Ascending aorta (tissue), 2 donors: ENCODE results near the gene MYRFL. TPM values are rescaled to one million over a fixed set of nuclear protein-coding genes. Genes with fewer than 3 reads are reported as not detected.

Experiments
- DNase-seq, 2 donors: peaks; one replicate each; pipeline ENCODE4 v3.0.0-alpha.2; 2019; ENCODE audit warnings: low spot score in 2 of 2
- H3K27ac ChIP-seq, 2 donors: fragments of 200-600 bp; sonication (generic); one replicate each; pipeline ENCODE4 v1.5.1; 2016 to 2017; ENCODE audit warnings: mild to moderate bottlenecking in 1 of 2
- H3K27me3 ChIP-seq: fragments of 200-600 bp; sonication (generic); one replicate; pipeline ENCODE4 v1.5.1; 2017
- H3K36me3 ChIP-seq, 2 donors: fragments of 200-600 bp; sonication (generic); one replicate each; pipeline ENCODE4 v1.5.1; 2016
- H3K4me1 ChIP-seq, 2 donors: fragments of 200-600 bp; sonication (generic); one replicate each; pipeline ENCODE4 v1.5.1; 2016 to 2017; ENCODE audit warnings: mild to moderate bottlenecking in 1 of 2
- H3K4me3 ChIP-seq, 2 donors: fragments of 200-600 bp; sonication (generic); one replicate each; pipeline ENCODE4 v1.5.1; 2016 to 2017; ENCODE audit warnings: mild to moderate bottlenecking in 1 of 2
- H3K9me3 ChIP-seq, 2 donors: fragments of 200-600 bp; sonication (generic); one replicate each; pipeline ENCODE4 v1.5.1; 2016
- intact Hi-C: fragments of 100-400 bp; cut with DNase I; formaldehyde crosslinking; loops from one replicate; pipeline ENCODE4 v1.15.1; 2023
- total RNA-seq: library from RNA; depleted of rRNA; stranded (reverse); fragments of >200 nt; gene quantifications from one replicate; pipeline ENCODE4 v1.1.0, GENCODE V29; 2016
- TF ChIP-seq, protein P1 (sequence below), 3 experiments: fragments of 200-600 bp in 2 of 3; fragments of 450-650 bp in 1 of 3; sonication (generic) in 2 of 3; IDR thresholded peaks; one replicate each; pipeline ENCODE4 v1.5.1; 2016 to 2019; ENCODE audit warnings: antibody characterized with exemption in 3 of 3, mild to moderate bottlenecking in 1 of 3, moderate library complexity in 1 of 3

MYRFL gene
- total RNA-seq, 1 donor from 2014 or later, result not detected

DNA sequence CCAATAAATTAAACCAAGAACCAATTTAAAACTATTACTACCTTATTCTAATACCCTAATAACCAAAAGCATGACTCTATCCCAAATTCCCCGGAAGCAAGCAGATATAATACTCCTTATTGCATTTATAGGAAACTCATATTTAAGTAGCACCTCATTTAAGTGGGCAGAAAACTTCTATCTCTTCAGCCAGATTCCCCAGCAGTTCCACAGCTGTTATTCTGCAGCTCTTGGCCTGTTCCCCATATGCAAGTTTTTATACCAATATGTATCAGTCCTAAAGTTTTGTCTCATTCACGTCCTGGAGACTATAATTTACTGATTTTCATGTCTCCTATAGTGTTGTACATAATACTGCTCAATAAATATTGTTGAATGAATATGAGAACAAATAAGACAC, 106.5 kb downstream of the MYRFL start:
- Histone ChIP-seq H3K4me1 (no peaks in the 10 kb centered on the region), H3K4me3 (no peak overlapping the region), H3K27me3 (no peaks in the 10 kb centered on the region), H3K27ac (no peak overlapping the region), H3K36me3 (no peaks in the 10 kb centered on the region), H3K9me3 (no peaks in the 10 kb centered on the region)
- TF ChIP-seq, protein P1, sequence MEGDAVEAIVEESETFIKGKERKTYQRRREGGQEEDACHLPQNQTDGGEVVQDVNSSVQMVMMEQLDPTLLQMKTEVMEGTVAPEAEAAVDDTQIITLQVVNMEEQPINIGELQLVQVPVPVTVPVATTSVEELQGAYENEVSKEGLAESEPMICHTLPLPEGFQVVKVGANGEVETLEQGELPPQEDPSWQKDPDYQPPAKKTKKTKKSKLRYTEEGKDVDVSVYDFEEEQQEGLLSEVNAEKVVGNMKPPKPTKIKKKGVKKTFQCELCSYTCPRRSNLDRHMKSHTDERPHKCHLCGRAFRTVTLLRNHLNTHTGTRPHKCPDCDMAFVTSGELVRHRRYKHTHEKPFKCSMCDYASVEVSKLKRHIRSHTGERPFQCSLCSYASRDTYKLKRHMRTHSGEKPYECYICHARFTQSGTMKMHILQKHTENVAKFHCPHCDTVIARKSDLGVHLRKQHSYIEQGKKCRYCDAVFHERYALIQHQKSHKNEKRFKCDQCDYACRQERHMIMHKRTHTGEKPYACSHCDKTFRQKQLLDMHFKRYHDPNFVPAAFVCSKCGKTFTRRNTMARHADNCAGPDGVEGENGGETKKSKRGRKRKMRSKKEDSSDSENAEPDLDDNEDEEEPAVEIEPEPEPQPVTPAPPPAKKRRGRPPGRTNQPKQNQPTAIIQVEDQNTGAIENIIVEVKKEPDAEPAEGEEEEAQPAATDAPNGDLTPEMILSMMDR (IDR thresholded peaks at IDR 0.05), result no peak
- DNase-seq, result no peak
- intact Hi-C loops, result no loop called here

DNA sequence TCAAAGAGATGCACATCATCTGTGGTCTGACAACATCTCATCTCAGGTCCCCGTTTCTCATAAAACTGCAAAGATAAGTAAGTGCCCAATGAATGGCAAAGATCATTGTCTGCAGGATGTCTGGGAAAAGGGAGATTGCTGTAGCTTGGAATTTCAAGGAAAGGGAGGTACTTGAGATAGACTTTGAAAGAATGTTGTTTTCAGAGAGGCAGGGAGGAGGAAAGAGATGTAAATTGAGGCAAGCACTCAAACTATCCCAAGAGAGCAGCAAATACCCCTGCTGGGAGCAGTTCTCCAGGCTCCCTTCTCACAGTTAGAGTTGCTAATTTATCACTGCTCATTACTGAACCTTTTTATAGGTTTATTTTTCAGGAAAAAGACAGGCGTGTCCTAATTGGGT, 107.1 kb downstream of the MYRFL start:
- TF ChIP-seq, protein P1 (IDR thresholded peaks at IDR 0.05), result no peak
- H3K36me3 ChIP-seq, result no peaks in the 10 kb centered on the region
- no peak for DNase-seq
- no peaks in the 10 kb centered on the region for H3K4me1 ChIP-seq
- H3K27ac ChIP-seq, result no peak overlapping the region
- no peaks in the 10 kb centered on the region for H3K9me3 ChIP-seq
- intact Hi-C loops, result no loop called here
- H3K27me3 ChIP-seq, result no peaks in the 10 kb centered on the region
- no peak overlapping the region for H3K4me3 ChIP-seq

DNA sequence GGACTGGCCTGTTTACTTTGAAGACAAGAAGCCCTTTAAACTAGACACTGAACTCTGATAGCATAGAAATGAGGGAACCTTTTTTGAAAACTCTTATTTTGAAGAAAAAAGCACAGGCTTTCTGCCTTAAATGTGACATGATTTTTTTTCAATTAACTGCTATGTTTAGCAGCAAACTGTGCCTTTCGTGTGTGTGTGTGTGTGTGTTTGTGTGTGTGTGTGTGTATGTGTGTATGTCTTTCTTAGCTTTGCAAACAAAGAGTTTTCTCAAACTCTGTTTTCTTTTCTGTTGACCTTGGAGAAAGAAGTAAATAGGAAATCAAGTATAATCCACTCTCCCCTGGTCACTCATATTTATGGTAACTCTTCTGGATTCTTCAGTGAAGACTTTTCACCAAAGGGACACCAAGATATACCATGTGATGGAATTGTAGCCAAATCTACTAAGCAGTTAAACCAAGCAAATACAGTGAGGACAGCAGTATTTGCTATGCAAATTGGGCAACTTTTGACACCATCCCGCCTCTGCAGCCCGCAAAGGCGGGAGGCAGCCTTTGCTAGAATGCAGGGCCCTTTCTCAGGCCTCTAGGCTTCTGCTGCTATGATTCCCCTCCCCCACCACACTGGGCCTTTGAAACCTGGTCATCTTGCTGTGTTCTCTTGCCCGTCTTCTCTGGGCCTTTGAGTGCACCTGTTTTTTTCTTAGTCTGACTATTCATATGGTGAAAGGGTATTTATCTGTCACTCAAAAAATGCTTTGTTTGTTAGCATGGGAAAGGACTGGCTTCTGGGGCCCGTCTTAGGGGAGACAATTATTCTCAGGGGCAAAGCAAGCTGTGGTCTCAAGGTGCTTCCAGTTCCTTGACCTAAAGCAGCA, 107.9 kb downstream of the MYRFL start:
- H3K4me3 ChIP-seq, result no peak overlapping the region
- TF ChIP-seq, protein P1 (IDR thresholded peaks at IDR 0.05), result no peak
- no peaks in the 10 kb centered on the region for H3K9me3 ChIP-seq
- no peak for DNase-seq
- no peaks in the 10 kb centered on the region for H3K4me1 ChIP-seq
- no peak overlapping the region for H3K27ac ChIP-seq
- intact Hi-C loops, result no loop called here
- no peaks in the 10 kb centered on the region for H3K27me3 ChIP-seq
- no peaks in the 10 kb centered on the region for H3K36me3 ChIP-seq

DNA sequence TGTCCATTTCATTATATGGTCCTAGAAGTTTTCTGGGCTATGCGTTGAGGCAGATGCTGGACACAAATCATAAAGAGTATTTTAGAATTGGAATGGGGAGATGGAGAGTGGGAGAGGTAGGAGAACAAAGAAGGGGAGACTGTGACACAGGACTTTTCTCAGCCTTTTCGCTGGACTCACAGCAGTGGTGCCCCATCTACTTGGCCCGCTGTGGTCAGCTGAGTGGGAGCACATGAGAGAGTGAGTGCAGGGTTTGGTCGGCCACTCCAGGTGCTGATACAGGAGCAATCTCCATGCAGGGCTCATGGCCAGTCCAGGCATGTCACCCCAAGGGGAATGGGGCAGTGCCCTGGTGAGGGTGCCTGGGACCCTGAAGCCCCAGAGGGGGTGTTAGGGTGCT, 109.0 kb downstream of the MYRFL start:
- intact Hi-C loops, result no loop called here
- Histone ChIP-seq H3K36me3 (no peaks in the 10 kb centered on the region), H3K27ac (no peak overlapping the region), H3K27me3 (no peaks in the 10 kb centered on the region), H3K4me1 (no peaks in the 10 kb centered on the region), H3K4me3 (no peak overlapping the region), H3K9me3 (no peaks in the 10 kb centered on the region)
- no peak for DNase-seq
- TF ChIP-seq, protein P1 (IDR thresholded peaks at IDR 0.05), result no peak

DNA sequence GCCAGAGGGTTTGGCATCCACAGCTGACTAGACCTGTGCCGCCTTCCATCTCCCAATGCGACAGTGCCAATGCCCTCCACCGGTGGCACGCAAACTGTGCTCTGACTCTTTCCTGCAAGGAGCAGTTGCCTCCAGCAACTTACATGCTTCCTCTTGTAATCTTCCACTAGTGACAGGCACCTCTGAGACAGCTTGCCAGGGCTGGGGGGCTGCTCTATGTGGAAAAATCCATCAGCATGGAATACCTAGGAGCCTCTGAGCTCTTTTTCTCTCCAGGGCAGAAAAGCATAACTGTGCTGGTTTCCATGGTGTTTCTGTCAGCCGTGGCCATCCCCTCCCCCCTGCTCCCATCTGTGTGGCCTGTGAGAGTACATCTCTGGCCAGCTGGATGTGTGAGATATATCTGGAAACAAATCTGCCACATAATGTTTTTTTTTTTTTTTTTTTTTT, 110.6 kb downstream of the MYRFL start:
- intact Hi-C loops, result no loop called here
- Histone ChIP-seq H3K36me3 (no peaks in the 10 kb centered on the region), H3K4me1 (no peaks in the 10 kb centered on the region), H3K27me3 (no peaks in the 10 kb centered on the region), H3K4me3 (no peak overlapping the region), H3K9me3 (no peaks in the 10 kb centered on the region), H3K27ac (no peak overlapping the region)
- TF ChIP-seq, protein P1 (IDR thresholded peaks at IDR 0.05), result no peak
- DNase-seq, result no peak
